ENCODE data around the gene ZFYVE28.

DNA sequence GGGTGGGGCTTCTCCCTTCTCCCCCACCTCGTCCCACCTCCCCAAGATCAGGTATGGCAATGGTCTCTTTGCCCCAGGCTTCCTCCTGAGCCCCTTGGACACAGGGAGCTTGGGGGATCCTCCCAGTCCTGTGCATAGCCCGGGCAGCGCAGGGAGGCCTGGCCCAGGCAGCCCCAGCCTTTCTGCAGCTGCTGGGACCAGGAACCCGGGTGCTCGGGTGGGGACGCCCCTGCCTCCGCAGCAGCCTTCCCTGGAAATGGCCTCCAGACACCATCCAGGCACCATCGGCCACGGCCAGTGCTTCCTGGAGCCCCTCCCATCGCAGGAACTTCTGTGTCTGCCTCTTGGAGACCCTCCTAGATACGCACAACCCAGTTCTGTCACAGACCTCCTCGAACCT, 150.6 kb downstream of the ZFYVE28 start:
- no peak for TF ChIP-seq POLR2A (IDR thresholded peaks at IDR 0.05)
- TF ChIP-seq, protein P1, sequence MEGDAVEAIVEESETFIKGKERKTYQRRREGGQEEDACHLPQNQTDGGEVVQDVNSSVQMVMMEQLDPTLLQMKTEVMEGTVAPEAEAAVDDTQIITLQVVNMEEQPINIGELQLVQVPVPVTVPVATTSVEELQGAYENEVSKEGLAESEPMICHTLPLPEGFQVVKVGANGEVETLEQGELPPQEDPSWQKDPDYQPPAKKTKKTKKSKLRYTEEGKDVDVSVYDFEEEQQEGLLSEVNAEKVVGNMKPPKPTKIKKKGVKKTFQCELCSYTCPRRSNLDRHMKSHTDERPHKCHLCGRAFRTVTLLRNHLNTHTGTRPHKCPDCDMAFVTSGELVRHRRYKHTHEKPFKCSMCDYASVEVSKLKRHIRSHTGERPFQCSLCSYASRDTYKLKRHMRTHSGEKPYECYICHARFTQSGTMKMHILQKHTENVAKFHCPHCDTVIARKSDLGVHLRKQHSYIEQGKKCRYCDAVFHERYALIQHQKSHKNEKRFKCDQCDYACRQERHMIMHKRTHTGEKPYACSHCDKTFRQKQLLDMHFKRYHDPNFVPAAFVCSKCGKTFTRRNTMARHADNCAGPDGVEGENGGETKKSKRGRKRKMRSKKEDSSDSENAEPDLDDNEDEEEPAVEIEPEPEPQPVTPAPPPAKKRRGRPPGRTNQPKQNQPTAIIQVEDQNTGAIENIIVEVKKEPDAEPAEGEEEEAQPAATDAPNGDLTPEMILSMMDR (IDR thresholded peaks at IDR 0.05) = no peak
